Smooth muscle cell of the brain vasculature (primary cell): Measurements from ENCODE around the gene ADIPOQ.
"Not testable (repeated sequence)": the region's sequence is repeated elsewhere in the genome, so short reads cannot be mapped to it uniquely, and the experiment has no call there.

ENCODE experiments used
- DNase-seq: peaks from one replicate; pipeline ENCODE4 v3.0.0-alpha.2; 2012; ENCODE audit warnings: low read depth, low spot score

ADIPOQ gene

DNA sequence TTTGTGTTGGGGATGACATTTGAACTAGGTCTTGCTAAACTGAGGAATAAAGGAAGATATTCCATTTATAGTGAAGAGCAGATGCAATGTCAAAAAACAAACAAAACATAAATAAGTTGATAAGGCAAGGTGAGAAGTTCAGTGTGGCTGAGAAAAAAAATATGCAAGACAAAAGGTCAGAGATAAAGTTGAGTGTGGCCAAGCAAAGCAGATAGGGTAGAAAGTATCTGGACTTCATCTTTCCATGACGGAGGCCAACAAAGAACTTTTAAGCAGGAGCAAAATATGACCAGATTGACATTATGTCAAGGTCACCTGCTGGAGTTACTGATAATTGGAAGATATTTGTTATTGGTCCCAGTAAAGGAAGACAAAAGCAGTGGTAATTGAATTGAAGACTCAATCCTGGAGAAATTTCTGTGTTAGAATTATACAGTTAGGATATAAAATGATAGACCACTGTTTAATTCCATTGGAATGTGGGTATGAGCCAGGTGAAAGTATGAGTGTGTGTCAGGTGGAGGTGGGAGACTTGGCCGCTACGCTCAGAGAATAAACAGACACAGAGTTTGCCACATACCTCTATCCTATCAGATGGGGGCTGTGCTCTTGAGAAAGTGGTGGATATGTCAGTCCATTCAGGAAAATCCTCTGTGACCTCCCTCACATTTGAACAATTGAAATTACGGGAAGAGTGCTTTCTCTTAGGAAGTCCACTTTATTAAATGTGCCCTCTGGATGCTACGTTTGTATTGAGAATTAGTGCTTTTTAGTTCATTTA, 28.1 kb downstream of the ADIPOQ start:
- DNase-seq = no peak

DNA sequence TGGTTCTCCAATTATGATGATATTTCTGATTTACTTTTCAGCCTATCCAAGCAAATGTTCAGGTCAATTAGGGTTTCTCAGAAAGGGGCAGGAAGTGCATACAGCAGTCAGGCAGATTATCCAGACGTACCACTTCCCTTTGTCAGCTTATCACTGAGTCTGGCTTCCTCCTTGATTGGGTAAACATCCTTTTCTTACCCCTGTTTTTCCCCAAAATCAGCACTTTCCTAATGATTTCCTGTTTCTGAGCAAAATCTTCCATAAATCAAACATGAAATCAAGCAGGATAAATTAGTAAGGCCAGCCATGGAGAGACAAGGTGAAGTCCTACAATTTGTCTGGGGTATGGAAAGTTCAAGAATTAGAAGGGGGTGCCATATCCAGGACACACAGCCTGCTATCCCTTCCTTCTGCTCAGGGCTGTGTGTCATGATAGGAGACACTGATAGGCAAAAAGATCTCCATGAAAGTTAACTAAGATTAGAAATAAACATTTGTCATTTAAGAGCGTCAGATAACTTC, 29.0 kb downstream of the ADIPOQ start:
- DNase-seq = no peak

DNA sequence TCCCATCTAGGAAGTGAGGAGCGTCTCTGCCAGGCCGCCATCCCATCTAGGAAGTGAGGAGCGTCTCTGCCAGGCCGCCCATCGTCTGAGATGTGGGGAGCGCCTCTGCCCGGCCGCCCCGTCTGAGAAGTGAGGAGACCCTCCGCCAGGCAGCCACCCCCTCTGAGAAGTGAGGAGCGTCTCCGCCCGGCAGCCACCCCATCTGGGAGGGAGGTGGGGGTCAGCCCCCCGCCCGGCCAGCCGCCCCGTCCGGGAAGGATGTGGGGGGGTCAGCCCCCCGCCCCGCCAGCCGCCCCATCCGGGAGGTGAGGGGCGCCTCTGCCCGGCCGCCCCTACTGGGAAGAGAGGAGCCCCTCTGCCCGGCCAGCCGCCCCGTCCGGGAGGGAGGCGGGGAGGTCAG, 31.3 kb downstream of the ADIPOQ start:
- DNase-seq = not testable (repeated sequence)

GRCh38 chr3:186874216-186874615, 31.7 kb downstream of the ADIPOQ start:
- DNase-seq = not testable (repeated sequence)

DNA sequence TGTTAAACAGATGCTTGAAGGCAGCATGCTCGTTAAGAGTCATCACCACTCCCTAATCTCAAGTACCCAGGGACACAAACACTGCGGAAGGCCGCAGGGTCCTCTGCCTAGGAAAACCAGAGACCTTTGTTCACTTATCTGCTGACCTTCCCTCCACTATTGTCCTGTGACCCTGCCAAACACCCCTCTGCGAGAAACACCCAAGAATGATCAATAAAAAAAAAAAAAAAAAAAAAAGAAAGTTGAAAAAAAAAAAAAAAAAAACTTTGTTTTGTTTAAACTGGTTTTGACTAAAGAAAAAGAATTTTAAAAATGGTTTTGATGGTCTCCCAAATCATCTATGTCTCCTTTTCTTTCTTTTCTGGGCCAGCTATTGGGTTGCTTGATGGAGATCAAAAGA, 32.3 kb downstream of the ADIPOQ start:
- not testable (repeated sequence) for DNase-seq

DNA sequence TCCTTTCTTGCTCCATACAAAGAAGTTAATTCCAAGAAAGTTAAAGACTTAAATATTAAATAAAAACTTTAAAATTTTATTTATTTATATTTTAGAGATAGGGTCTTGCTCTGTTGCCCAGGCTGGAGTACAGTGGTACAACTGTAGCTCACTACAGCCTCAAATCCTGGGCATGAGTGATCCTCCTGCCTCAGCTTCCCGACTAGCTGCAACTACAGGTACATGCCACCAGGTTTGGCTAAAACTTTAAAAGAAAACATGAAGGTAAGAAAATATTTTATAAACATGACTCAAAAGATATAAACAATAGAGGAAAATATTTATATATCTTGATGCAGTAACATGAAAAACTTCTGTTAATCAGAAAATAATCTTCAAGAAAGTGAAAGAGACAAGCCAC, 33.2 kb downstream of the ADIPOQ start:
- DNase-seq = no peak

DNA sequence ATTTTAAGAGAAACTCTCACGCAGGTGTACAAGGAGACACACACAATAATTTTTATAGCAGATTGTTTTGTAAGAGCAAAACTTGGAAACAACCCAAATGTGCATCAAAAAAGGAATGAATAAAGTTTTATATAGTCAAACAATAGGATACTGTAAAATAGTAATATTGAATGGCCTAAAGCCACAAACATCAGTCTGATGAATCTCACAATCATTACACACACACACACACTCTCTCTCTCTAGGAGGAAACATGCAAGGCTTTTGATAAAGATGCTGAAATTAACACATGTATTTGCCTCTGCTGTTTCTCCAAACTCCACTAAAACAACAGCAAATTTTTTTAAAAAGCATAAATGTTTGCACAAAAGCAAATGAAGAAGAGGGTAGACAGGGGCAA, 37.3 kb downstream of the ADIPOQ start:
- DNase-seq = no peak

DNA sequence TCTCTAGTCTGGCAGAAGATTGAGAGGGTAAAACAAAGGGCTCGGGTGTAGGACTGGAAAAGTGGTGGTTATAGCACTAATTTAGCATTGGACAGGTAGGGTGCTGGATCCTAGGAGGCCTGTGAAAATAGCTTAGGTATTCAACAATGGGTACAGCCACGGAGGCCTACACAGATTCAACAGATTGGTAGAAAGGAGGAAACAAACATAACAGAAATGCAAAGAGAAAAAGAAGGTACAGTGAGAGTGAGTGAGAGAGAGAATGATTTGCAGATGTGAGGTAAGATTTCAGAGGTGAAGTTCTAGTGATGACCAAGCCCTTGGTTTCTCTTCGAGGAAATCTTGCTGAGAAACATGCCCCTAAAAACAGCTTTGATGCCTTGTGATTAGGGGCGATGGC, 37.9 kb downstream of the ADIPOQ start:
- no peak for DNase-seq

DNA sequence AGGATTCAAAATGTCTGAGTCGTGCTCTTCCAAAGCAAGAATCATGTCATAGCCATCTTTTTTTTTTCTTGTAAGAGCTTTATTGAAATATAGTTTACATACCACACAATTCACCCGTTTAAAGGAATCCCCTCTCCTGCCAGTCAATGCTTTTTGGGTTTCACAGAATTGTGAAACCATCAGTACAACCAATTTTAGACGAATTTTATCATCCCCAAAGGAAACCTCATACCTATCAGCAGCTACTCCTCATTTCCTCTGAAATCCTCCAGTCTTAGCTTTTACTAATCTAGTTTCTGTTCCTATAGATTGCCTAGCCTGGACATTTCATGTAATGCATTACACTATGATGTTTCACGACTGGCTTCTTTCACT, 39.6 kb downstream of the ADIPOQ start:
- no peak for DNase-seq

GRCh38 chr3:186882881-186883685, 40.6 kb downstream of the ADIPOQ start:
- DNase-seq = no peak

GRCh38 chr3:186883686-186884058, 41.2 kb downstream of the ADIPOQ start:
- no peak for DNase-seq

DNA sequence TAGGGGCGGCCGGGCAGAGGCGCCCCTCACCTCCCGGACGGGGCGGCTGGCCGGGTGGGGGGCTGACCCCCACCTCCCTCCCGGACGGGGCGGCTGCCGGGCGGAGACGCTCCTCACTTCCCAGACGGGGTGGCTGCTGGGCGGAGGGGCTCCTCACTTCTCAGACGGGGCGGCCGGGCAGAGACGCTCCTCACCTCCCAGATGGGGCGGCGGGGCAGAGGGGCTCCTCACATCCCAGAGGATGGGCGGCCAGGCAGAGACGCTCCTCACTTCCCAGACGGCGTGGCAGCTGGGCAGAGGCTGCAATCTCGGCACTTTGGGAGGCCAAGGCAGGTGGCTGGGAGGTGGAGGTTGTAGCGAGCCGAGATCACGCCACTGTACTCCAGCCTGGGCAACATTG, 42.4 kb downstream of the ADIPOQ start:
- DNase-seq = not testable (repeated sequence)

DNA sequence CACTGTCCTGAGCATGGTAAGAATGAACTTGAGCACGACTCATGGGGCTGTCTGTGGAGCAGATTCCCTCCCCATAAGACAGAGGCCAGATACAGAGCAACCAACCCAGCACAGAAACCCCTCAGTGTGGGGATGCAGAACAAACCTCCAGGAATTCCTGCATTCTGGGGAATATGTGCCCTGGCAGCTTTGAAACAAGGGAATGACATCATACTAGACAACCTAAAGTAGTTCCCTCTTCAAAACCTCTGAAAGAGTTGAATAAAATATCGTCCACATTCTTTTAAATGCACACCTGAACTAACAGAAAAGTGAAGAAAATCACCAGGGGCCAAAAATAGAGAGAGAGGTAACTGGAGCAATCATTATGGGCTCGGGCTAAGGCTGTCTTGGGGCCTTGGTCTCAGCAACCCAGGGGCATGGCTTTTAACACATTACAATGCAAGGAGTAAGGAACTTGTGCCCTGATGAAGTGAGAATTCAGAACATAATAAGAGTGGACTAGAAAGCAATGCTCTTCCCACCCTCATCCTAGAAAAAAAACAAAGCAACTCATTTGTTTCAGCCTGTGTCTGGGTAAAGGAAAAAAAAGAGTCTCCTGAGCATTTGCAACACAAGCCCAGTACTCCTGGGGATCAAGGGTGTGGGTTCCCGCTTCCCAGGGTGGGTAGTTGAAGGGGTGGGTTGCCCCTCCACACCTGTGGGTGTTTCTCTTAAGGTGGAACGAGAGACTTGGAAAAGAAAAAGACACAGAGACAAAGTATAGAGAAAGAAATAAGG, 43.9 kb downstream of the ADIPOQ start:
- DNase-seq = no peak

- DNase-seq = not testable (repeated sequence)
Measured at GRCh38 chr3:186887507-186887938, 45.0 kb downstream of the ADIPOQ start.

DNA sequence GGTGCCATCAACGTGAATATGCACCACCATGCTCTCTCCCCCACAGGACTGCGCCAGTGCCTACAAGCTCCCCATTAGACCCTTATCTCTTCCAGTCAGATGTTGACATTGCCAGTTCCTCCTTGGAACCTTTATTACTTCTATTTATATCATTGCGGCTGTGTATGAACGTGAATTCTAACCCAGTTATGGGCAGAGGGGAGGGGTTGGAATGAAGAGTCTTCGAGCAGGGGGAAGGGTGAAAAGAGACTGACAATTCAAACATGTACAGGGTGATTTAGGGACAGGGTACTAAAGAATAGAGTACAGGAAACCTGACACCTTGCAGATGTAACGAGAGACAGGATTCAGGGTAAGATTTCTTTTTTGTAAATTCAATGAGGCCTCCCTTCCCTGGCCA, 46.1 kb downstream of the ADIPOQ start:
- no peak for DNase-seq

GRCh38 chr3:186889698-186890097, 47.2 kb downstream of the ADIPOQ start:
- not testable (repeated sequence) for DNase-seq

DNA sequence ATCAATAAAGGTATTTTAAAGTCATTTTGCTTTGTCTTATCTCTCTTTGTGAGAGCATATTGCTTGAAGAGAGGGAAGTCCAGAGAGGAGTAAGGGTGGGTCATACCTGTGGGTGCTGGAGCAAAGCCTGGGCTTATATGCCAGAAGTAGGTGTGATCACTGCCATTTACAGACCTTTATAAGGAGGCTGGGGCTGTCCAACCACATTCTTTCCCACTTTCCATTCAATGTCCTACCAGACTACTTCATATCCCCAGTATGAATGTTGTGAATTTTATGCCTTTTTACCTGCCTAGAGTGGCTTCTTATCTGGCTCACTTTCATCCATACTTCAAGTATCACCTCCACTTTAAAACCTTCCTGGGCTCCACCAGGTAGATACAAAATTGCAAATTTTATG, 48.4 kb downstream of the ADIPOQ start:
- DNase-seq = no peak

DNA sequence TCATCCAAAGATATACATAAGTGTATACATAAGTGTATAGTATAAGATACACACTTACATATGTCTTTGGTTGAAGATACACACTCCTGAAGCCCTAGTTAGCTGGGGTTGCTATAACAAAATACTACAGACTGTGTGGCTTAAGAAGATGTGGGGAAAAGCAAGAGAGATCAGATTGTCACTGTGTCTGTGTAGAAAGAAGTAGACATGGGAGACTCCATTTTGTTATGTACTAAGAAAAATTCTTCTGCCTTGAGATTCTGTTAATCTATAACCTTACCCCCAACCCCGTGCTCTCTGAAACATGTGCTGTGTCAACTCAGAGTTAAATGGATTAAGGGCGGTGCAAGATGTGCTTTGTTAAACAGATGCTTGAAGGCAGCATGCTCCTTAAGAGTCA, 50.6 kb downstream of the ADIPOQ start:
- not testable (repeated sequence) for DNase-seq

GRCh38 chr3:186895406-186895805, 52.9 kb downstream of the ADIPOQ start:
- DNase-seq = no peak

DNA sequence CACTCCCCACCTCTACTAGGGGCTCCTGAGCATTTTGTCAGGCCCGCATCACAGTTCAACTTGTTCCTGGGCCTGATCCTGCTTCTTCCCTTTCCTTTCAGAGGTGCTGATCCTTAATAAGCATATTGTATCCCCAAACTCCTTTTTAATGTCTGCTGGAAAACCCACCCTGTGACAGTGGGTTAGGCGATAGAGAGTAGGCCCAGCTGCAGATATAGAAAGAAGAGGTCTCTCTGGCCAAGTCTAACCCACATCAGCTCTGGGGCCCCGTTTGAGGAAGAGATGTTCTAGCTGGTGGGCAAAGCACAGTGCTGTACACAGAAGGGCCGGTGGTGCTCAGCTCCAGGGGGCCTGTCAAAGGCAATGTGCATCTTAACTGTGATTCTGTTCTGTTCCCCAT, 53.5 kb downstream of the ADIPOQ start:
- DNase-seq = no peak

DNA sequence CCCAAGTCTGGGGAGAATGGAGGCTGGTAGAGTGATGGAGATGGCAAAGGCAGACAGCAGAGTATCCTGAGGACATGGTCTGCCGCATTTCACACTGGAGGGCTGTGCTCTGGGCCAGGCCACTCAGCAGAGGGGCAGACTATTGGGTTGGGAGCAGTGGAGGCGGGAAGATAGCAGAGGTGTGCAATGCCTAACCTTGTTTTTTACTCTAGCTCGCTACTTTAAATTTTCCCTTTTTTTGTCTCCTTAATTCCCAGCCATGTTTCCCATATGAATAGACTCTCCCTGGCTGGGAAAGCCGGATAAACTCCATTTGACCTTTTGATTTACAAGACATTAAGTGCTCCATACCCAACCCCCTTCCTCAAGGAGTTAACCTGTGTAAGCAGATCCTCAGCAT, 54.4 kb downstream of the ADIPOQ start:
- DNase-seq = no peak

GRCh38 chr3:186901135-186901734, 58.7 kb downstream of the ADIPOQ start:
- no peak for DNase-seq
